Measurements from ENCODE around the gene CNST. TPM values are rescaled to one million over a fixed set of nuclear protein-coding genes. Genes with fewer than 3 reads are reported as not detected.

The CNST gene
- total RNA-seq, 1 experiment from 2014 or later, result 9.1 TPM

GRCh38 chr1:246680696-246681130 lies 114.5 kb downstream of the CNST start:
- H3K4me1 ChIP-seq (replicated peaks; ENCODE audit: insufficient read depth), result no peaks in the 10 kb centered on the region
- no peaks in the 10 kb centered on the region for H4K20me1 ChIP-seq (ENCODE audit: insufficient read depth)
- ChIA-PET POLR2A (ENCODE audit: unreplicated experiment) (no interaction called here), CTCF (no interaction called here)
- H3K9me3 ChIP-seq (ENCODE audit: insufficient read depth, low read depth), result no peaks in the 10 kb centered on the region
- H3K4me2 ChIP-seq, result no peak overlapping the region
- H3K4me3 ChIP-seq, result no peak overlapping the region
- H3F3A ChIP-seq (ENCODE audit: insufficient read depth, low read depth), result no peaks in the 10 kb centered on the region
- no peaks in the 10 kb centered on the region for H3K27me3 ChIP-seq (ENCODE audit: insufficient read depth, low read depth)
- no TSS peak for BruUV-seq (replicated peaks)
- intact Hi-C loops (cut with micrococcal nuclease; ENCODE audit: unreplicated experiment), result no loop called here
- H2AFZ ChIP-seq, result no peak overlapping the region
- H3K79me2 ChIP-seq (ENCODE audit: low read depth), result no peaks in the 10 kb centered on the region
- H3K9me2 ChIP-seq (ENCODE audit: insufficient read depth), result no peaks in the 10 kb centered on the region
- no peak for TF ChIP-seq CTCF (conservative IDR thresholded peaks at IDR 0.05)
- no peak for TF ChIP-seq EZH2 (IDR thresholded peaks at IDR 0.05; ENCODE audit: low read depth)
- no peak overlapping the region for H3K27ac ChIP-seq
- H3K36me3 ChIP-seq (ENCODE audit: low read depth), result no peaks in the 10 kb centered on the region
- DNase-seq, result no peak

- no peak overlapping the region for H3K27ac ChIP-seq
- no peaks in the 10 kb centered on the region for H3K4me1 ChIP-seq (replicated peaks; ENCODE audit: insufficient read depth)
- no peak overlapping the region for H3K4me3 ChIP-seq
- H3F3A ChIP-seq (ENCODE audit: insufficient read depth, low read depth), result no peaks in the 10 kb centered on the region
- no peak overlapping the region for H3K4me2 ChIP-seq
- ChIA-PET POLR2A (ENCODE audit: unreplicated experiment) (interaction anchor here (0.7 kb wide), 2 partner anchors 11 to 91 kb away, joined by 3 to 6 read pairs; no protein-coding TSS in a partner anchor), CTCF (no interaction called here)
- intact Hi-C loops (cut with micrococcal nuclease; ENCODE audit: unreplicated experiment), result no loop called here
- H3K9me2 ChIP-seq (ENCODE audit: insufficient read depth), result no peaks in the 10 kb centered on the region
- no peak for TF ChIP-seq EZH2 (IDR thresholded peaks at IDR 0.05; ENCODE audit: low read depth)
- no peak for TF ChIP-seq CTCF (conservative IDR thresholded peaks at IDR 0.05)
- H3K27me3 ChIP-seq (ENCODE audit: insufficient read depth, low read depth), result no peaks in the 10 kb centered on the region
- H3K9me3 ChIP-seq (ENCODE audit: insufficient read depth, low read depth), result no peaks in the 10 kb centered on the region
- no peak overlapping the region for H2AFZ ChIP-seq
- H3K36me3 ChIP-seq (ENCODE audit: low read depth), result no peaks in the 10 kb centered on the region
- BruUV-seq (replicated peaks), result no TSS peak
- no peaks in the 10 kb centered on the region for H4K20me1 ChIP-seq (ENCODE audit: insufficient read depth)
- DNase-seq, result no peak
- H3K79me2 ChIP-seq (ENCODE audit: low read depth), result no peaks in the 10 kb centered on the region
Observed at GRCh38 chr1:246681900-246682895, 115.9 kb downstream of the CNST start.

GRCh38 chr1:246683521-246683920 lies 117.3 kb downstream of the CNST start:
- BruUV-seq (replicated peaks), result no TSS peak
- Histone ChIP-seq H2AFZ (no peak overlapping the region), H3K4me3 (no peak overlapping the region), H3K79me2 (ENCODE audit: low read depth) (no peaks in the 10 kb centered on the region), H3K4me1 (replicated peaks; ENCODE audit: insufficient read depth) (no peaks in the 10 kb centered on the region), H3K27me3 (ENCODE audit: insufficient read depth, low read depth) (no peaks in the 10 kb centered on the region), H3K27ac (no peak overlapping the region), H3K4me2 (no peak overlapping the region), H3K36me3 (ENCODE audit: low read depth) (no peaks in the 10 kb centered on the region), H4K20me1 (ENCODE audit: insufficient read depth) (no peaks in the 10 kb centered on the region), H3K9me2 (ENCODE audit: insufficient read depth) (no peaks in the 10 kb centered on the region), H3F3A (ENCODE audit: insufficient read depth, low read depth) (no peaks in the 10 kb centered on the region), H3K9me3 (ENCODE audit: insufficient read depth, low read depth) (no peaks in the 10 kb centered on the region)
- intact Hi-C loops (cut with micrococcal nuclease; ENCODE audit: unreplicated experiment), result no loop called here
- no peak for DNase-seq
- ChIA-PET CTCF (no interaction called here), POLR2A (ENCODE audit: unreplicated experiment) (no interaction called here)
- TF ChIP-seq EZH2 (IDR thresholded peaks at IDR 0.05; ENCODE audit: low read depth) (no peak), CTCF (conservative IDR thresholded peaks at IDR 0.05) (no peak)

Data from PC-9 (cell line).